Measurements from ENCODE around the gene ADAD2.

ADAD2 gene

DNA sequence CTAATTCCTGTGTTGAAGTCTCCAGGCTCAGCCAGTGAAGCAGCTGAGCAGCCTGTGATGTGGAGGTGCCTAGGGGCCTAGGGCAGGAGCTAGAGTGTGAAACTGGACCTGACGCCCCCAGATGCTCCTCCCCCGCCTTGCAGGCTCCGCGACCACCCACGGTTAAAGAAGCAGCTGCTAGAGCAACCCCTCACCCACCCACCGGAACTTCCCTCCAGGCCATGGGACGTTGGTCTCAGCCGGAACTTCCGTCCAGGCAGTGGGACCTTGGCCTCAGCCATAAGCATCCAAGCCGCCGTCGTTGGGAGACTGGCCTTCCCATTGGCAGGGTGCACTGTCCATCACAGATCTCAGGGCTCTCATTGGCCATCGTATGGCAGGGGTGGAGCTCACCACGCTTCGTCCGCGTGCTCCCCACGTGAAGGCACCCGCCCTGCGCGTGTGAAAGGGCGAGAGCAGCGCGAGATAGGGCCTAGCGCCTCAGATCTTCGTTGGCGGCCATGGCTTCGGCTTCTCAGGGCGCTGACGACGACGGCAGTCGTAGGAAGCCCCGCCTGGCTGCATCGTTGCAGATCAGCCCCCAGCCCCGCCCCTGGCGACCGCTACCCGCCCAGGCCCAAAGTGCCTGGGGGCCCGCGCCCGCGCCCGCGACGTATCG is at the start of gene ADAD2:
Gene ADAD2 (plus strand): TSS at position 427 of the 658 bp plus-strand sequence. CDS start 74 bp downstream, at position 501.
- no peak for DNase-seq

DNA sequence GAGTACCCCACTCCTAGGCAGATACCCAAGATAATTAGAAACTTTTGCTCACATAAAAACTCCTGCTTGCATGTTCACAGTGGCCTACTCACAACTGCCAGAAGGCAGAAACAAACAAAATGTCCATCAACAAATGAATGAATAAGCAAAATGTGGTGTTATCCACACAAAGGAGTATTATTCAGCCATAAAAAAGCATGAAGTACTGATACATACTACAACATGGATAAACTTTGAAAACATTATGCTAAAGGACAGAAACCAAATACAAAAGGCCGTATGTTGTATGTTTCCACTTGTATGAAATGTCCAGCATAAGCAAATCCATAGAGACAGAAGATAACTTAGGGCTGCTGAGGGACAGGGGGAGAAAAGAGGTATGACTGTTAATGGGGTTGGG is 47.9 kb upstream of the ADAD2 start:
- DNase-seq = no peak

DNA sequence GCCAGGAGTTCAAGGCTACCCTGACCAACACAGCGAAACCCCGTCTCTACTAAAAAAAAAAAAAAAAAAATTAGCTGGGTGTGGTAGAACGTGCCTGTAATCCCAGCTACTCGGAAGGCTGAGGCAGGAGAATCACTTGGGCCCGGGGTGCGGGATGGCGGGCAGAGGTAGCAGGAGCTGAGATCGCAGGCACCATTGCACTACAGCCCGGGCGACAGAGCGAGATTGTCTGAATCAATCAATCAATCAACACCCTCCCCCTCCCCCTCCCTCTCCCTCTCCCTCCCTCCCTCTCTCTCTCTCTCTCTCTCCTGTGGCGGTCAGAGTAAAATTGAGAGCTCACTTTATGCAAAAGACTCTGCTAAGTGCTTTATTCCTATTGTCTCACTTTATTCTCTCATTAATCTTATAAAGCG is 47.2 kb upstream of the ADAD2 start:
- no peak for DNase-seq

DNA sequence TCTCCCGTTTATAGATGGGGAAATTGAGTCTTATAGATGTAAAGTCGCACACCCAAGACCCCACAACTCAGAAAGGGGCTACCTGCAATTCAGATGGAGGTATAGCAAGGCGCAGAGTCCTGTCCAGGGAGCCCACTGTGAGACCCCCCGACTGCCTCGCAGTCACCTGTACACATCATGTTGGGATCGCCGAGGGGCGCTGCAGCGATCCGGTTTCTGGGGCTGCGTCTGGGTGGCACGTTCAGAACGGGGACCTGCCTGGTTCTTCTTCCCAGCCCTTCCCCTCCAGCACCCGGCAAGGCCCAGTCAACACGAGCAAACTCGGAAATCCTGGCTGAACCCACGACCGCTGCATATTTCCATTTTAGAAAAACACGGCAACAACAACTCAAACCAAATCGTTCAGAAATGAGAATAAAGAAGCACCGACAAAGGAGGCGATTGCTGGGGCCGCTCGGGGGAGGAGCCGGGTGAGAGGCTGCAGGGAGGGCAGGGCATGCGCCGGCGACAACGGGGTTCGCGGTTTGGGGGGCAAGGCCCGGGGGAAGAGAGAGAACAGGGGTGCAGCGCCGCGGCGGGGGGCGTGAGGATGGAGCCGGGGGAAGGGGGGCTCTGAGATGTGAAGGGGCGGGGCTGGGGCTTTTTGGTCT is 46.6 kb upstream of the ADAD2 start:
- DNase-seq = no peak

DNA sequence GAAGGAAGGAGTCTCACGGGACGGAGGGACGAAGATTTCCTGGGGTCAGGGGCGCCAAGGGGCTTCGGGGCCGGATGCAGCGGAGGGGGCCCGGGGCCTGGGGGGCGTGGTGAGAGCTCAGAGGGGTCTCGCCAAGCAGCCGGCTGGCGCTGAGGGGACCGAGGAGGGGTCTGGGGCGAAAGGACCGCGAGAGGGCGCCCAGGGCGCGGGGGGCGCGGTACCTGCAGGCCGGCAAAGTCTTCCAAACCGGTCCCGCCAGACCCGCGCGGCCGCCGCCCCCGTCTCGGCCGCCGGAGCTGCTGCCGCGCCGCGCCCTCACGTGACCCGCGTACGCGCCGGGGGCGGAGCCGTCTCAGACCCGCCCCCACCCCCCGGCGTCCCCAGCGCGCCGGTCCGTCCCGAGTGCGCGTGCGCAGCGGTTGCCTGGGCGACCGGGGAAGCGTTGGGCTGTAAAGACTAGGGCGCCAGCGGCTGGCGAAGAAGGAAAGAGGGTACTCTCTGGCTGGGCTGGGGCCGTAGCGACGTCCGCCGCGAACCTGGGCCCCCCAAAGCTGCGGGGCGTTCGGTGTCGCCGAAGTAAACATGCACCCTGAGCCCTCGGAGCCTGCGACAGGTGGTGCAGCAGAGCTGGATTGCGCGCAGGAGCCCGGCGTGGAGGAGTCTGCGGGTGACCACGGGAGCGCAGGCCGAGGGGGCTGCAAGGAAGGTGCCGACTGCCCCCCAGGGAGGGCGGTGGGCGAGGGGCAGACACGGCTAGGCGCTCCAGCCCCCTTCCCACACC is 45.9 kb upstream of the ADAD2 start, which contains the start of the genes DNAAF1 and HSDL1:
Gene DNAAF1 (plus strand): TSS at position 450 of the 781 bp plus-strand sequence. CDS start 133 bp downstream, at position 583.
Gene HSDL1 (minus strand): TSS at position 319 of the 781 bp plus-strand sequence. CDS start 13,856 bp downstream, outside the sequence.
- peak; percentile 66 for DNase-seq

DNA sequence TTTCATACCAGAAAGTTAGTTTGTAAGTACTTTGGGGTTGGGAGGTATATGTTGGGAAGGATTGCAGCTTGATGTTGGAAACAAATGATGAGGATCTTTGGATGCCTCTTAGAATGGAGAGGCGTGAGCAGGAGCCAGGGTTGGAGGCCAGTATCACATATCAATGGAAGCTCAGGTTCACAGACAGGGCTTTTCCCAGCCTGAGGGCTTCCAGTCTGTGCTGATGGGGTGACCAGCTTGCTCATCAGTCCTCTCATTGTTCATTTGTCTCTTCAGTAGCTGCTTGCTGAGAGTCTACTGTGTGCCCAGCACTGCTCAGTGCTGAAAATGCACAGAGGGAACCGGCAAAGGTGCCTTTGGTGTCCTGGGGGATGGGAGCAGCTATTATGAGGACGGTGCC is 40.0 kb upstream of the ADAD2 start:
- no peak for DNase-seq

DNA sequence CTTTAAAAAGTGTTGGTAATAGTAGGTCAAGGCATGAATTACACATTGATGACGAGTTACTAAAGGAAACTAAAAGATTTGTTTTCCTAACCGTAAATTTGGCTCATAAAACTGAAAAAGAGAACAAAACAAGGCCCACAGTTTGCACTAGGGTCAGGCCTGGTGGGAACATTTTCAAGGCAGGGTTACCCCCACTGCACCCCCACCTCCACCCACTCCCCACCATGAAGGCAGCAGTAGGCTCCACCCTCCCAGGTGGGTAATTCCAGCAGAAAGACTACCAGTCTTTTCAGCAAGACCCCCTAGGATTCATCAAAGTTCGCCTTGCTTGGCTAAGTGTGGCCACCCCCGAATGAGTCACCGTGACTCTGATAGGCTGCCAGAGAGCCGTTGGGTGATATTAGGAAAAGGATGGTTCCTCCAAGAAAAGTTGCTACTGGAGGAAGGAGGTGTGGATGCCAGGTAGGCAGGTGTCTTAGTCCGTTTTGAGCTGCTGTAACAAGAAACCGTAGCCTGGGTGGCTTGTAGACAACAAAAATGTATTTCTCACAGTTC is 37.2 kb upstream of the ADAD2 start:
- no peak for DNase-seq

DNA sequence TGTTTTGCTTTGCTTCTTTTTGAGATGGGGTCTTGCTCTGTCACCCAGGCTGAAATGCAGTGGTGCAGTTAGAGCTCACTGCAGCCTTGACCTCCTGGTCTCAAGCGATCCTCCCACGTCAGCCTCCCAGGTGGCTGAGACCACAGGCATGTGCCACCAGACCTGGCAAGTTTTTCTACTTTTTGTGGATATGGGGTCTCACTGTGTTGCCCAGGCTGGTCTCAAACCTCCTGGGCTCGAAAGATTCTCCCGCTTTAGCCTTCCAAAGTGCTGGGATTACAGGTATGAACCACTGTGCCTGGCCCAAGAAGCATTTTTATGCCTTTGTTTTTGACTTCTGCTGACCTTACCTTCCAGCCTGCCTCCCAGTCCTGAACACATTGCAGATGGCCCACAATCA is 35.7 kb upstream of the ADAD2 start:
- no peak for DNase-seq

DNA sequence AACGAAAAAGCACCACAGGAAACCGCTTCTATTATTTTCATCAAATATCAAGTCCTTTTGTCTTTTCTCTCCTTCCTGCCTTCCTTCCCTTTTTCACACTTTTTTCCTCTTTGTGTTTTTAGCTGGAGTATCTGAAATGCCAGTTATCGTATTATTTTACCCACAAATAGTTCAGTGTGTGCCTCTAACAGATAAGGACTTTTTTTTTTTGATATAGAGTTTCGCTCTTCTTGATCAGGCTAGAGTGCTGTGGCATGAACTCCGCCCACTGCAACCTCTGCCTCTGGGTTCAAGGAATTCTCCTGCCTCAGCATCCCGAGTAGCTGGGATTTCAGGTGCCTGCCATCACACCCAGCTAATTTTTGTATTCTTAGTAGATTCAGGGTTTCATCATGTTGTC is 35.2 kb upstream of the ADAD2 start:
- DNase-seq = no peak

DNA sequence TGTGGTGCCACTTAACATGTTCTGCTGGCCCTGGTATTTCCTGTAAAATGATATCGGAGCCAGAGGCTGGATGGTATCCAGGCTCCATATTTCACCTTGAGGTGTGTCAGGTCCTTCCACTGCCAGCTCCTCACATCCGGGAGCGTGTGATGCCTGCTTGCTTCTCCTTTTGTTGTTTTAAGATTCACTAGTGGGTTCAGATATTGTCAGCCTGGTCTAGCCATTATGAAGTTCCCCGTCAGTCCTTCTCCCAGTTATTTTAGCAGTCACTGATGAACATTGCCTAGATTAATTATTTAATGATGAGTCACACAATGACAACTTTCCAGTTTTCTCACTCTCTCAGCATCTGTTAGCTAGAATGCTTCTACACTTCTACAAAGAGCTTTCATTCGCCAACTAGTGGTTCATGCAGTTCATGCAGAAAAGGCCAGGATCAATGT is 34.6 kb upstream of the ADAD2 start:
- no peak for DNase-seq

DNA sequence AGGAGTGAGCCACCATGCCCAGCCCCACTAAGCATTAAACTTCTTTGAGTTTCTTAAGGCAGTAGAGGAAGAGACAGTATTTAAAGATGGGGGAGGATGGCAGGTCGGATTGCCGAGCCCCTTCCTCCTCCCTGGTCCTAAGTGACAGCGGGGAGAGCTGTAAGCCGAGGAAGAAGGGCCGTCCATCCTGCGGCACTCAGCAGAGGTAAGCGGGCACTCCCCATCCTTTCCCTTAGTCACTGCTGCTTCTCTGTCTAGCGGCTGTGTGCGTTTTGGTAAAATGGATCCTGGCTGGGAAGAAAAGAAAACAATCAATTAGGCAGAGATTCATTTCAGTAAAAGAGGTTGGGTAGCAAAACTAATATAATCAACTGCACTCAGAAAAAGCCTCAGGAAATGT is 31.9 kb upstream of the ADAD2 start:
- DNase-seq = no peak

DNA sequence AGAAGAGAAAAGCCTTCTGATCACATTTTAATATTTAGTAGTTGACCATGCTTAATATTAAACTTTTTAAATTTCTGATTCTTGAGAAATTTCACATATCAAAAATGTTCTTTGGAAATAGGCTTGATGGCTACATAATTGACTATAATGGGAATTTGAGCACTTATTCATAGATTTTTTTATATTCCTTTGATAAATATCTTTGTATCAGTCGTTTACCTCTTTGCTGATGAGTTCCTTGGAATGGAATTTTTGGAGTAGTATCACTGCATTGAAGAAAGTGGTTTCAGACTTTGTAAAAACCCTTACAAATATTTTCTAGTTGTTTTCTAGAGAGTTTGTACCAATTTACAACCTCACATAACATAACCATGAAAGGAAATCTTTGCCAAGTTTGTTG is 31.2 kb upstream of the ADAD2 start:
- no peak for DNase-seq

DNA sequence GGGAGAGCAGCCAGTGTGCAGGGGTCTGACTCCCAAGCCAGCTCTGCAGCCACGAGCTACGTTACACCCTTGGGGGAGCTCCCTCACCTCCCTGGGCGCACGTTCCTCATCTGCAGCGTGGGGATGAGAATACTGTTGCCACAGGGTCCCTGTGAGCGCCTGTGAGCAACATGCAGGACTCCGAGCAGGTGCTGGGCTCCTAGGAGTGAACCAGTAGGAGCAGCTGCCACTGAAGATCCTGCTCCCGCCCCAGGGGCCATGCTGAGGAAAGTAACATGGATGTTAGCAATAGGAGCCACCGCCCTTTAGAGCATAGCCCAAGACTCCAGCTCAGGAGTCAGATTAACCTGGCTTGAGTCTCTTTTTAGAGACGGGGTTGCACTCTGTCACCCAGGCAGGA is 29.9 kb upstream of the ADAD2 start:
- DNase-seq = no peak

DNA sequence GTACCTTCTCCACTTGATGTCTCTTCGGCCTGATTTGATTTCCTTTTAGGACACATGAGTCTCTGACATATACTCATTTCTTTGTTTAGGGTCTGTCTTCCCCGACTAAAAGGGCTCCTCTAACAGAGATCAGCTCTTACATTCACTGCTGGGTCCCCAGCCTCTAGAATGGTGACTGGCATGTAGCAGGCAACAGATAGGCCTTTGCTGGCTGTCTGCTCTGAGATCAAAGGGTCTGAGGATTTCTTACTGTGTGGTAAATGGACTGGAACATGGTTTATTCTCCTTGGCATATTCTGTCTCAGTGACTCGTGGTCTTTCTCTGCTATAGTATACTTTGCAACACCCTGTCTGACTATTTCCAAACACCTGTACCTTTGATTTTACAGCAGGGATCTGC is 29.2 kb upstream of the ADAD2 start:
- no peak for DNase-seq

DNA sequence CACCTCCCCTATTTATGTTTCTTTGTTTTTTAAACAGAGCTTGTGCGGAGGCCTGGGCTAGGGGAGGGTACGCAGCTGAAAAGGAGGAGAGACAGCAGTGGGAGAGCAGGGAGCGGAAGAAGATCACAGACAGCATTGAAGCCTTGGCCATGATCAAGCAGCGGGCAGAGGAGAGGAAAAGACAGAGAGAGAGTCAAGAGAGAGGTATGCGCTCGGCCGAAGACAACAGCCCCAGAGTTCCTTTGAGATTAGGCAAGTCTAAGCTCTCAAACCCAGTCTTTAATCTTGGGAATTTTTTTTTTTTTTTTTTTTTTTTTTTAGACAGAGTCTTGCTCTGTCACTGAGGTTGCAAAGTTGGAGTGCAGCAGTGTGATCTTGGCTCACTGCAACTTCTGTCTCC is 25.2 kb upstream of the ADAD2 start:
- no peak for DNase-seq

DNA sequence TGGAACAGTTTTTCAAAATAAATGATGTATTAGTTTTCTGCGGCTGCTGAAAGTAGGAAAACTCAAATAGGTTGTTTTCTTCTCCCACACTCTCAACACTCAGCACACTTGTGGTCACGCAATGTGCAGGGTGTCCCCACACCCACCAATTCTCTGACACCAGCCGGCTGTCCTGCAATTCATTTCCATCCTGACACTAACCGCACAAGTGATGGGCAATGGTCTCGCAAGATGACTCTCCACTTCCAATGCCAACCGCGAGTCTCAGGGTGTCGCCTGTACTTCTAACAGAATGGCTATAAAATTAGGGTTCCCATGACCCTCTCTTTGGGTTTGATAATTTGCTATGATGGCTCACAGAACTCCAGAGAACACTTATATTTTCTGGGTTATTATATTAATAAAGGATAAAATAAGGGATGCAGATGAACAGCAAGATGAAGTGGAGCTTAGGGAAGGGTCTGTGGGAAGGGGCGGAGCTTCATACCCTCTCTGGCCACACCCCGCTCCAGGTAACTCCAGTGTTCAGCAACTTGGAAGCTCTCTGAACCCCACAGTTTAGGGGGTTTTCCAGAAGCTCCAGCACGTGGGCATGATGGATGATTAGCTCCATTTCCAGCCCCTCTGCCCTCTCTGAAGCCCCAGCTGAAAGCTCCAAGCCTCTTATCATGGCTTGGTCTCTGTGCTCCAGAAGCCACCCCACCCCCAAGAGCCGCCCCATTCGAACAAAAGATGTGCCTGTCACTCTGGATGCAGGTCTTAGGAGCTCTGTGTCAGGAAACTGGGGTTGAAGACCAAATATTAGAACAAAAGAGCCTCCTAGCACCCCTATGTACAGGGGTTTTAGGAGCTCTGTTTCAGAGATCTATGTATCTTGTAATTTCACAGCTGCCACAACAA is 23.9 kb upstream of the ADAD2 start:
- DNase-seq = no peak

DNA sequence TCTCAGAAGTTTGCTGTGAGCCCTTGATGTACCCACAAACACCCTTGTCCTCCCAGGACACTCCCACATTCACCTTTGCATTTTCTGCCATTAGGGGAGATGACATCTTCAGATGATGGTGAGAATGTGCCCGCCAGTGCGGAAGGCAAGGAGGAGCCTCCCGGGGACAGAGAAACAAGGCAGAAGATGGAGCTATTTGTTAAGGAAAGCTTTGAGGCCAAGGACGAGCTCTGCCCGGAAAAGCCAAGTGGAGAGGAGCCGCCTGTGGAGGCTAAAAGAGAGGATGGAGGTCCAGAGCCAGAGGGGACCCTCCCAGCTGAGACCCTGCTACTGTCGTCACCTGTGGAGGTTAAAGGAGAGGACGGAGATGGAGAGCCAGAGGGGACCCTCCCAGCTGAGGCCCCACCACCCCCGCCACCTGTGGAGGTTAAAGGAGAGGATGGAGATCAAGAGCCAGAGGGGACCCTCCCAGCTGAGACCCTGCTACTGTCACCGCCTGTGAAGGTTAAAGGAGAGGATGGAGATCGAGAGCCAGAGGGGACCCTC is 21.1 kb upstream of the ADAD2 start:
- no peak for DNase-seq

DNA sequence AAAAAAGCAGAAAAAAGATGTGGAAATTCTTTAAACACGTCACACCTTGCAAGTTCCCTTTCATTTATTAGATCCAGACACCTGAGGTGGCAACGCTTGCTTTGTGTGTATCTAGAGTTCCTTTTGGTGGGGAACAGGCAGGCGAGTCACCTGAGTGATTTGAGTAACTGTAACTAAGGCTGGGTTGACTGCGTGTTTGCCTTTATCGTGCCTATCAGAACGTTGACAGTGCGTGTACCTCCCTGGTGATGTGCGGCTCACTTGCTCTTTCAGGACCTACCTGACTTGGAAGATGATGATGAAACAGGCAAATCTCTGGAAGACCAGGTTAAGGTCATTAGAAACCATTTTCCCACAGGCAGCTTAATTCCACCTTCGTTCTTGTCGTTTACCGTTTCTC is 16.6 kb upstream of the ADAD2 start:
- DNase-seq = no peak

DNA sequence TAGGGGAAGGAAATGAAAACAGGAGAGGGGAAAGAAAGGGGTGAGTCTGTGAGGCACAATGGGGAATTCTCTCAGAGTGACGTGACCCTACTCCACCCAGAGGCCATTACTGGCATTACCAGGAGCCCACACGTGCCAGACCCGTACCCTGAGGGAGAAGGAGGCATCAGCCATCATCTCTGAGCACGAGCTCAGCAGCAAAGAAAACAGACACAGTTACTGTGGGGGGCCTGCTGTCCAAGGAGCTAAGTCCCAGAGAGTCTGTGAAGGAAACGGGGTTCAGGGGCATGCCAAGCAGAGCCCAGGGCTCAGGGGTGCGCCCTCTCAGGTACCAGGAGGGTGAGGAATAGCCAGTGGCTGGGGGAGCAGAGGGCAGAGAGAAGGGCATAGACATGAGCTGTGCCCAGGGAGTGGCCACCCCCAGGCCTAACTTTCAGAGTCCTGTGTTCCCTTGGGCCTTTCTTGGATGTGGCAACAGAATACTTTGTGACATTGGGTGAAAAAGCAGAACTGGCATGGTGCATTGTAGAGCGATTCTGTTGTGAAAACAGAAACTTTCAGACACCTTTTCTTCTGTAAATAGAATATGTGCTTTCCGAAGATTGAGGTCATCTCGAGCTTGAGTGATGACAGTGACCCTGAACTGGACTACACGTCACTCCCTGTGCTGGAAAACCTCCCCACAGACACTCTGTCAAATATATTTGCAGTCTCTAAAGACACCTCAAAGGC is 15.4 kb upstream of the ADAD2 start:
- DNase-seq = peak; percentile 20

DNA sequence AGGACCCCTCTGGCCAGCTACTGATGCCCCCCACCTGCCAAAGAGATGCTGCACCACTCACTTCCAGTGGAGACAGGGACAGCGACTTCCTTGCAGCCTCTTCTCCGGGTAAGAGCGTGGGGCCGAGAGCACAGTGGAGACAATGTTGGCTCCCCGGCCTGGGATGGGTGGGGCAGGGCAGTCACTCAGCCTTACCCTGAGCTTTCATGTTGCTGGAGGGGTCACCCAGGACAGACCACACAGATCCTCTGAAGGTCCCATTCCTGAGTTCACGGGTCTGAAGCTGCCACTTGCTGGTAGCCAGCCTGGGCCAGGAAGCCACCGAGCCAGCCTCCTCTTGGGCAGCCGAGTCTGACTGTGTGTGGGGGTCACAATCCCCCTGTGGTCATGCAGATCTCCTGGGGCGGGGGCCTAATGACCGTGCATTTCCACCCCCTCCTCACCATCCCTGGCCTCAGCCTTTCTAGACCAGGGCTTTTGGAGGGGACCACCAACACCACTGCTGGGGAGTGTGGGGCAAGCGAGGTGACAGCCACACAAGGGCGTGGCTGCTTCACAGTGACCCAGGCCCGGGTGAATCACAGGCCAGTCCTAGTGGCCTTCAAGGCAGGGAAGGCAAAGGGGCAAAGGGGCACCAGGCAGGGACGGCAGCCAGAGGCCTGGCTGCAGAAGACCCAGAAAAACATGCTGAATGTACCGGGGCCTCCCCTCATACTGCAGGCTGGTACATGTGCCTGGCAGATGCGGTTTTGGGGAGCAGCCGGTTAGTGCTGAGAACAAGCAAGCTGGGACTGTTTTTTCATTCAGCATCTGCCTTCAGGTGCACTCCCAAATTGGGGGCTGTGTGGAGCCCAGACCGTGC is 14.5 kb upstream of the ADAD2 start:
- DNase-seq = no peak

DNA sequence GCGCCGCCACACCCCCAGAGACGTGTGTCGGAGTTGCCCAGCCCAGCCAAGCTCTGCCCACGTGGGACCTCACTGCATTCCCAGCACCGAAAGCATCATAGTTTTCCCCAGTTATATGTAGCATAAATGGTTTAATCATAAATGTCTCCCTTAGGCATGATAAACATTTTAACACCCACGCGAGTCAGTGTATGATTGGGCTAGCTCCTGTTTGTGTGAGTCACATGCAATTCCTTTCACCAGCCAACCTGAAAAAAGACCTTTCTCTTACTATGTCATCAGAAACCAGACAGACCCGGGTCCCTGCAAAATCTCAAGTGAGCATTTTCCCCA is 13.2 kb upstream of the ADAD2 start:
- DNase-seq = no peak
